Measurements from ENCODE around the gene STOX1. TPM values are rescaled to one million over a fixed set of nuclear protein-coding genes. Genes with fewer than 3 reads are reported as not detected.

Gene STOX1
- polyA plus RNA-seq, 1 donor from 2014 or later = 1.2 TPM

DNA sequence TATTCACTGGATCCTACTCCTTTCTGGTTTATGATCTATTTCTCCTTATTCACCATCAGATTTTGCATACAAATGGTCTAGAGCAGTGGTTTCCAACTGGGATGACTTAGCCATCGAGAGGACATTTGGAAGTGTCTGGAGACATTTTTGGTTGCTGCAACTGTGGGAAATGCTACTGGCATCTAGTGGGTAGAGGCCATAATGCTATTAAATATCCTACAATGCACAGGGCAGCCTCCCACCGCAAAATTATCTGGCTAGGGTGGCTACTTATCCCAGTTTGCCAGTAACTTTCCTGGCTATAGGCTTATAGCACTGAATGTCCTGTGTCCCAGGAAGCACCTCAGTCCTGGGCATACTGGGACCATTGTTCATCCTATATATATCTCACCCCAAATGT lies 52.3 kb downstream of the STOX1 start:
- H2AFZ ChIP-seq (ENCODE audit: low read depth, low read length) = no peak overlapping the region
- no peak overlapping the region for H3K27ac ChIP-seq (ENCODE audit: low read length)
- TF ChIP-seq POLR2AphosphoS5 (IDR thresholded peaks at IDR 0.05) (no peak), MXI1 (conservative IDR thresholded peaks at IDR 0.05; ENCODE audit: poor library complexity, severe bottlenecking) (no peak), TAF1 (IDR thresholded peaks at IDR 0.05; ENCODE audit: low read depth) (no peak), SMC3 (conservative IDR thresholded peaks at IDR 0.05; ENCODE audit: poor library complexity) (no peak), EZH2 (IDR thresholded peaks at IDR 0.05; ENCODE audit: borderline replicate concordance, insufficient read depth, low read length, poor library complexity, severe bottlenecking) (no peak), RAD21 (conservative IDR thresholded peaks at IDR 0.05) (no peak), EP300 (conservative IDR thresholded peaks at IDR 0.05; ENCODE audit: poor library complexity, severe bottlenecking) (no peak)
- TF ChIP-seq, protein P1, sequence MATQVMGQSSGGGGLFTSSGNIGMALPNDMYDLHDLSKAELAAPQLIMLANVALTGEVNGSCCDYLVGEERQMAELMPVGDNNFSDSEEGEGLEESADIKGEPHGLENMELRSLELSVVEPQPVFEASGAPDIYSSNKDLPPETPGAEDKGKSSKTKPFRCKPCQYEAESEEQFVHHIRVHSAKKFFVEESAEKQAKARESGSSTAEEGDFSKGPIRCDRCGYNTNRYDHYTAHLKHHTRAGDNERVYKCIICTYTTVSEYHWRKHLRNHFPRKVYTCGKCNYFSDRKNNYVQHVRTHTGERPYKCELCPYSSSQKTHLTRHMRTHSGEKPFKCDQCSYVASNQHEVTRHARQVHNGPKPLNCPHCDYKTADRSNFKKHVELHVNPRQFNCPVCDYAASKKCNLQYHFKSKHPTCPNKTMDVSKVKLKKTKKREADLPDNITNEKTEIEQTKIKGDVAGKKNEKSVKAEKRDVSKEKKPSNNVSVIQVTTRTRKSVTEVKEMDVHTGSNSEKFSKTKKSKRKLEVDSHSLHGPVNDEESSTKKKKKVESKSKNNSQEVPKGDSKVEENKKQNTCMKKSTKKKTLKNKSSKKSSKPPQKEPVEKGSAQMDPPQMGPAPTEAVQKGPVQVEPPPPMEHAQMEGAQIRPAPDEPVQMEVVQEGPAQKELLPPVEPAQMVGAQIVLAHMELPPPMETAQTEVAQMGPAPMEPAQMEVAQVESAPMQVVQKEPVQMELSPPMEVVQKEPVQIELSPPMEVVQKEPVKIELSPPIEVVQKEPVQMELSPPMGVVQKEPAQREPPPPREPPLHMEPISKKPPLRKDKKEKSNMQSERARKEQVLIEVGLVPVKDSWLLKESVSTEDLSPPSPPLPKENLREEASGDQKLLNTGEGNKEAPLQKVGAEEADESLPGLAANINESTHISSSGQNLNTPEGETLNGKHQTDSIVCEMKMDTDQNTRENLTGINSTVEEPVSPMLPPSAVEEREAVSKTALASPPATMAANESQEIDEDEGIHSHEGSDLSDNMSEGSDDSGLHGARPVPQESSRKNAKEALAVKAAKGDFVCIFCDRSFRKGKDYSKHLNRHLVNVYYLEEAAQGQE (IDR thresholded peaks at IDR 0.05; ENCODE audit: borderline replicate concordance) = no peak
- TF ChIP-seq, protein P2, sequence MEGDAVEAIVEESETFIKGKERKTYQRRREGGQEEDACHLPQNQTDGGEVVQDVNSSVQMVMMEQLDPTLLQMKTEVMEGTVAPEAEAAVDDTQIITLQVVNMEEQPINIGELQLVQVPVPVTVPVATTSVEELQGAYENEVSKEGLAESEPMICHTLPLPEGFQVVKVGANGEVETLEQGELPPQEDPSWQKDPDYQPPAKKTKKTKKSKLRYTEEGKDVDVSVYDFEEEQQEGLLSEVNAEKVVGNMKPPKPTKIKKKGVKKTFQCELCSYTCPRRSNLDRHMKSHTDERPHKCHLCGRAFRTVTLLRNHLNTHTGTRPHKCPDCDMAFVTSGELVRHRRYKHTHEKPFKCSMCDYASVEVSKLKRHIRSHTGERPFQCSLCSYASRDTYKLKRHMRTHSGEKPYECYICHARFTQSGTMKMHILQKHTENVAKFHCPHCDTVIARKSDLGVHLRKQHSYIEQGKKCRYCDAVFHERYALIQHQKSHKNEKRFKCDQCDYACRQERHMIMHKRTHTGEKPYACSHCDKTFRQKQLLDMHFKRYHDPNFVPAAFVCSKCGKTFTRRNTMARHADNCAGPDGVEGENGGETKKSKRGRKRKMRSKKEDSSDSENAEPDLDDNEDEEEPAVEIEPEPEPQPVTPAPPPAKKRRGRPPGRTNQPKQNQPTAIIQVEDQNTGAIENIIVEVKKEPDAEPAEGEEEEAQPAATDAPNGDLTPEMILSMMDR (IDR thresholded peaks at IDR 0.05; ENCODE audit: poor library complexity, severe bottlenecking) = no peak
- H3K27me3 ChIP-seq (ENCODE audit: insufficient read depth, low read depth, low read length) = no peaks in the 10 kb centered on the region
- no peak overlapping the region for H3K4me3 ChIP-seq (ENCODE audit: low read length)
- H3K79me2 ChIP-seq (replicated peaks; ENCODE audit: insufficient read depth, low read length) = no peaks in the 10 kb centered on the region
- no peaks in the 10 kb centered on the region for H3F3A ChIP-seq (ENCODE audit: insufficient read depth, low read length, poor library complexity, severe bottlenecking)
- H4K20me1 ChIP-seq (ENCODE audit: insufficient read depth) = no peaks in the 10 kb centered on the region
- H3K9ac ChIP-seq (ENCODE audit: low read length) = no peak overlapping the region
- no peaks in the 10 kb centered on the region for H3K36me3 ChIP-seq (ENCODE audit: insufficient read depth, low read length)
- no peak overlapping the region for H3K4me2 ChIP-seq (ENCODE audit: low read length)
- H3K9me3 ChIP-seq (ENCODE audit: low read length) = no peaks in the 10 kb centered on the region
- H3K9me2 ChIP-seq (ENCODE audit: insufficient read depth, low read length) = no peaks in the 10 kb centered on the region

DNA sequence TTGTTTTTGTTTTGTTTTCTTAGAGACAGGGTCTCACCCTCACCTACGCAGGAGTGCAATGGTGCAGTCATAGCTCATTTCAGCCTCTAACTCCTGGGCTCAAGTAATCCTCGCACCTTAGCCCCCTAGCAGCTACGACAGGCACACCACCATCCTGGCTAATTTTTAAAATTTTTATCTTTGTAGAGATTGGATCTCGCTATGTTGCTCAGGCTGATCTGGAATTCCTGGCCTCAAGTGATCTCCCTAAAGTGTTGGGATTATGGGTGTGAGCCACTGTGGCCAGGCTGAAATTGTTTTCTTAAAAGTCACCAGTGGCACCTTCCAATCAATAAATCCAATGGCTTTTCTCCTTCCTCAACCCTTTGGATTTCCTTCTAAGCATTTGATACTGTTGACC lies 52.9 kb downstream of the STOX1 start:
- TF ChIP-seq POLR2AphosphoS5 (IDR thresholded peaks at IDR 0.05) = no peak
- TF ChIP-seq, protein P1 (IDR thresholded peaks at IDR 0.05; ENCODE audit: borderline replicate concordance) = no peak
- TF ChIP-seq MXI1 (conservative IDR thresholded peaks at IDR 0.05; ENCODE audit: poor library complexity, severe bottlenecking) = no peak
- H3K79me2 ChIP-seq (replicated peaks; ENCODE audit: insufficient read depth, low read length) = no peaks in the 10 kb centered on the region
- H2AFZ ChIP-seq (ENCODE audit: low read depth, low read length) = no peak overlapping the region
- H3K4me2 ChIP-seq (ENCODE audit: low read length) = no peak overlapping the region
- H3K4me3 ChIP-seq (ENCODE audit: low read length) = no peak overlapping the region
- H3F3A ChIP-seq (ENCODE audit: insufficient read depth, low read length, poor library complexity, severe bottlenecking) = no peaks in the 10 kb centered on the region
- H3K9me2 ChIP-seq (ENCODE audit: insufficient read depth, low read length) = no peaks in the 10 kb centered on the region
- H3K9me3 ChIP-seq (ENCODE audit: low read length) = no peaks in the 10 kb centered on the region
- no peak overlapping the region for H3K9ac ChIP-seq (ENCODE audit: low read length)
- no peaks in the 10 kb centered on the region for H3K27me3 ChIP-seq (ENCODE audit: insufficient read depth, low read depth, low read length)
- H3K36me3 ChIP-seq (ENCODE audit: insufficient read depth, low read length) = no peaks in the 10 kb centered on the region
- no peaks in the 10 kb centered on the region for H4K20me1 ChIP-seq (ENCODE audit: insufficient read depth)
- no peak overlapping the region for H3K27ac ChIP-seq (ENCODE audit: low read length)

Data from neural cell (in vitro differentiated cells).